ENCODE results near the gene PPARA. TPM values are rescaled to one million over a fixed set of nuclear protein-coding genes. Genes with fewer than 3 reads are reported as not detected.

The PPARA gene
- total and polyA plus RNA-seq, 7 donors: 11.0 to 55.8 (median 37.3) TPM

DNA sequence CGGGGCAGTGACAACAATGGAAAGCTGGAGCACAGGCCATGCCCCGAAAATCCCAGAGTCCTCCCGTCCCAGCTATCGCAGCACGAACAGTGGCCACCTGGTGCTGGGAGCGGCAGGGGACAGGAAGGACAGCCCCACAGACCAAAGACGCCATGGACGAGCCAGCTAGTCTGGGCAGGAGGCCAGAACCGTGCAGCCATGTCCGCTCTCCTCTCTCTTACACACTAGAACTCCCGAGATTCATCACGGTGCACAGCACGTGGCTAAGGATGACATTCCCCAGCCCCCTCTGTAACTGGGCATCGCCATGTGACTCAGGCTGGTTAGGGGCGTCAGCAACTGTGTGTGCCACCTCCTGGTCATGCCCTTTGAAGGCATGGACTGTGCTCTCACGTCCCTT lies 95.2 kb downstream of the PPARA start:
- 10 to 18% (median 18%) methylated on average over 16 of the region's 16 CpGs for WGBS, 3 donors
- Histone ChIP-seq H3K9me3 (no peaks in the 10 kb centered on the region), H3K4me3 (peak overlapping the region; percentile 11), H3K36me3 (ENCODE audit: insufficient read depth in 1 of 2, low read depth in 1 of 2) (peaks cover 0 to 30% of the 10 kb centered on the region in 2 donors), H3K27ac (peak overlapping the region; percentile 75), H3K27me3 (ENCODE audit: insufficient read depth in 3 of 3, low read length in 2 of 3) (no peaks in the 10 kb centered on the region), H3K4me1 (peaks cover 30% of the 10 kb centered on the region)
- peak; percentile 61 to 84 for DNase-seq
- ATAC-seq: peak; percentile 52 to 59 (median 54)
- intact Hi-C loops (cut with DNase I): loop anchor here in 1 of 2 donors (5.0 kb wide), 1 partner anchor 98 kb away; no protein-coding TSS in a partner anchor
- TF ChIP-seq, protein P1, sequence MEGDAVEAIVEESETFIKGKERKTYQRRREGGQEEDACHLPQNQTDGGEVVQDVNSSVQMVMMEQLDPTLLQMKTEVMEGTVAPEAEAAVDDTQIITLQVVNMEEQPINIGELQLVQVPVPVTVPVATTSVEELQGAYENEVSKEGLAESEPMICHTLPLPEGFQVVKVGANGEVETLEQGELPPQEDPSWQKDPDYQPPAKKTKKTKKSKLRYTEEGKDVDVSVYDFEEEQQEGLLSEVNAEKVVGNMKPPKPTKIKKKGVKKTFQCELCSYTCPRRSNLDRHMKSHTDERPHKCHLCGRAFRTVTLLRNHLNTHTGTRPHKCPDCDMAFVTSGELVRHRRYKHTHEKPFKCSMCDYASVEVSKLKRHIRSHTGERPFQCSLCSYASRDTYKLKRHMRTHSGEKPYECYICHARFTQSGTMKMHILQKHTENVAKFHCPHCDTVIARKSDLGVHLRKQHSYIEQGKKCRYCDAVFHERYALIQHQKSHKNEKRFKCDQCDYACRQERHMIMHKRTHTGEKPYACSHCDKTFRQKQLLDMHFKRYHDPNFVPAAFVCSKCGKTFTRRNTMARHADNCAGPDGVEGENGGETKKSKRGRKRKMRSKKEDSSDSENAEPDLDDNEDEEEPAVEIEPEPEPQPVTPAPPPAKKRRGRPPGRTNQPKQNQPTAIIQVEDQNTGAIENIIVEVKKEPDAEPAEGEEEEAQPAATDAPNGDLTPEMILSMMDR (IDR thresholded peaks at IDR 0.05): no peak

DNA sequence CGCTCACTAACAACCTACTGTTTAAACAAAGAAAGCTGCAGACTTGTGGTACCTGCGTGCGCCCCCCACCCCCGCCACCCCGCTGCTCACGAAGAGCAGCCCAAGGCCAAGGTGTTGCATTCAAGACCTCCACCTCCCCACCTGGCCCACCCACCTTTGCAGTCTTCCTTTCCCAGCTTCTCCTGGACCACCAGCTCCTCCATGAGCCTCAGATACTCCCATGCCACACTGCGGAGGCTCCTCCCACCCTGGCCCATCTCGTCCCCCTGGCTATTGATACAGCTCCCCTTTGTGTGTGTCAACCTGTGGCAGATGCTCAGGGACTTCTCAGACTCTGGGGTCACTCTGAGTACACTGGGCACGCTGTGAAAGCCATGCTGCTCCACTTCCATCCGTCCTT lies 95.9 kb downstream of the PPARA start:
- peak overlapping the region; percentile 75 for H3K27ac ChIP-seq
- TF ChIP-seq, protein P1 (IDR thresholded peaks at IDR 0.05): no peak
- H3K4me1 ChIP-seq: peaks cover 26% of the 10 kb centered on the region
- DNase-seq (peak in 1 of 2 donors; percentile 8), ATAC-seq (no peak)
- no peaks in the 10 kb centered on the region for H3K9me3 ChIP-seq
- no peak overlapping the region for H3K4me3 ChIP-seq
- no peaks in the 10 kb centered on the region for H3K27me3 ChIP-seq (ENCODE audit: insufficient read depth in 3 of 3, low read length in 2 of 3)
- peaks cover 0 to 29% of the 10 kb centered on the region in 2 donors for H3K36me3 ChIP-seq (ENCODE audit: insufficient read depth in 1 of 2, low read depth in 1 of 2)
- intact Hi-C loops (cut with DNase I): loop anchor here in 1 of 2 donors (5.0 kb wide), 1 partner anchor 99 kb away; no protein-coding TSS in a partner anchor
- WGBS, 3 donors: 95 to 97% (median 95%) methylated on average over 10 of the region's 10 CpGs

DNA sequence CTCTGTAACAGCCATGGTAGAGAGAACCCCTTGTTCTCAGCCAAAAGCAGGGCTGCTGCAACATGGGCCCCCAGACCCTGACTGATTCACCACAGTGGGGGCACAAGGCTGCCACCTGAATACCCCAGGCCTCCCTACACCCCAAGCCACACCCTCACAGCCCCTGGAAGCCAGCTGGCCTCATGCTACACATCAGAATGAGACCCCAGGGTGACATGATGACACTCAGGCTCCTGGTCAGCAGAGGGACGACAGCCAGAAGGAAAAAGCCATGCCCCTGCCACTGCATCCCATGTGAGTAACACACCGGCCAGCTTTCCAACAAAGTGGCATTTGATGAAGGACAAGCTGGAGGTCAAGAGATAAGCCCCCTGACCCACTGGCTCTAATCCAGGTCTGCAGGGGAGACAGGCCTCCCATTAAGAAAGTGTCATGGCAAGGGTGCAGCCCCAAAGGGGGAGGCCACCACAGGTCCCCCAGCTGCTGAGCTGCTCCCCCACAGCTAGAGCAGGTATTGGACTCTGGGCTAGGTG lies 97.2 kb downstream of the PPARA start:
- Histone ChIP-seq H3K4me3 (no peak overlapping the region), H3K36me3 (ENCODE audit: insufficient read depth in 1 of 2, low read depth in 1 of 2) (peaks cover 0 to 24% of the 10 kb centered on the region in 2 donors), H3K27me3 (ENCODE audit: insufficient read depth in 3 of 3, low read length in 2 of 3) (no peaks in the 10 kb centered on the region), H3K9me3 (no peaks in the 10 kb centered on the region), H3K27ac (no peak overlapping the region), H3K4me1 (peaks cover 32% of the 10 kb centered on the region)
- intact Hi-C loops (cut with DNase I): loop anchor here in 1 of 2 donors (5.0 kb wide), 1 partner anchor 100 kb away; no protein-coding TSS in a partner anchor
- TF ChIP-seq, protein P1 (IDR thresholded peaks at IDR 0.05): no peak
- WGBS, 3 donors: 93 to 100% (median 93%) methylated on average over 2 of the region's 2 CpGs
- DNase-seq: no peak
- ATAC-seq: no peak

DNA sequence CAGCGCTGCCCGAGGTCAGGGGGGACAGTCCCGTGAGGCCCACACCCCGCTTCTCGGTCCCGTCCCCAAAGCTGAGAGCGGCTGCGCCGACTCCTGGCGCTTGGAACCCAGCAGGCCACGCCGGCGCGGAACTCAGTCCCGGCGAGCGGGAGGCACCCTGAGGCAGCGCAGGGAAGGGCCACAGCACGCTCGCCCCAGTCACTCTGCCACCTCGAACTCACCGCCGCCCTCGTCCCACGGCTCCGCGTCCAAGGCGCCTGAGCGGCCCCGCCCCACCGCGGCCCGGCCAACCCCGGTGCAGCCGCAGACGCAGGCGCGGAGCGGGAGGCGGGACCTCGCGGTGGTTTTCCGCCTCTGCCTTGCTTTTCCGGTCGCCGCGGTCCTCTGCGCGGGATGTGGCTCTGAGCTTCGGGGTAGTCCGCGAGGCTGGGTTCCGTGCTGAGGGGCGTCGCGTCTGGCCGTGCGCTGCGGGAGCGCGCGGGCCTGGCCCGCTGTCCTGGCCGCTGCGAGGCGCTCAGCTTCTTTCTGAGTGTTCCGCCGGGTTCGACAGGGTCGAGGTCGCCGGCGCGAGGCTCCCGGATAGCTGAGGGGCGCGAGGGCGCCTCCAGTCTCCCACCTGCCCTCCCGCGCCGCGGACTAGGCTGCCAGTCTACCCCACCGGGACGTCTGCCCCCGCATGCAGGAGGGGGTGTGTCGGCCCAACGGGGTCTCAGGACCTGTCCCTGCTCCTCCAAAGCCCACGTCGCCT lies 99.9 kb downstream of the PPARA start, which contains the start of gene CDPF1:
TSS of gene CDPF1 (minus strand) at position 259 of the 748 bp plus-strand sequence. CDS start 2,009 bp downstream, outside the sequence.
- peak; percentile 91 to 94 (median 92) for ATAC-seq
- peaks cover 31% of the 10 kb centered on the region for H3K4me1 ChIP-seq
- no peaks in the 10 kb centered on the region for H3K9me3 ChIP-seq
- WGBS, 3 donors: 0 to 1% (median 0%) methylated on average over 56 to 89 of the region's 89 CpGs
- intact Hi-C loops (cut with DNase I): loop anchor here in 1 of 2 donors (5.0 kb wide), 1 partner anchor 103 kb away; no protein-coding TSS in a partner anchor
- TF ChIP-seq, protein P1 (IDR thresholded peaks at IDR 0.05): no peak
- peak within 1 kb of the TSS; percentile 93 for H3K27ac ChIP-seq
- no peaks in the 10 kb centered on the region for H3K27me3 ChIP-seq (ENCODE audit: insufficient read depth in 3 of 3, low read length in 2 of 3)
- peak within 1 kb of the TSS; percentile 97 for H3K4me3 ChIP-seq
- DNase-seq: peak; percentile 93 to 95
- H3K36me3 ChIP-seq (ENCODE audit: insufficient read depth in 1 of 2, low read depth in 1 of 2): no peaks in the 10 kb centered on the region

Measured in psoas muscle (tissue), 8 donors.